ENCODE results near the gene CASZ1.

Gene CASZ1

DNA sequence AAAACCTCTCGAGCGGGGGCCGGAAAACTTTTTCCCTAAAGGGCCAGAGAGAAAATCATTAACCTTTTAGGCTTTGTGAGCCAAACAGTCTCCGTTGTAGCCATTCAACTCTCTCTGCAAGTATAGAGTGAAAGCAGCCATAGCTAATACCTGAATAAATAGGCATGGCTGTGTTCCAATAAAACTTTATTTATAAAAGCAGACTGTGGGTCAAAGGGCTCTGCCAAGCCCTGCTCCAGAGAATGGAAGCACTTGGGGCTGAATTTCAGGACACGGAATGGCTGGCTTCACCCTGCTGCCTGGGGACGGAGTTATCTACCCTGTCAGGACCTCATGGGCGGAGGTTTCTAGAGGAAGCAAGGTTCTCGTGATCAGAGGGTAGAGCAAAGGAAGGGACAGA is 92.7 kb downstream of the CASZ1 start:
- no peak for DNase-seq

GRCh38 chr1:10701145-10701544 is 95.3 kb downstream of the CASZ1 start:
- DNase-seq, result peak; percentile 44

DNA sequence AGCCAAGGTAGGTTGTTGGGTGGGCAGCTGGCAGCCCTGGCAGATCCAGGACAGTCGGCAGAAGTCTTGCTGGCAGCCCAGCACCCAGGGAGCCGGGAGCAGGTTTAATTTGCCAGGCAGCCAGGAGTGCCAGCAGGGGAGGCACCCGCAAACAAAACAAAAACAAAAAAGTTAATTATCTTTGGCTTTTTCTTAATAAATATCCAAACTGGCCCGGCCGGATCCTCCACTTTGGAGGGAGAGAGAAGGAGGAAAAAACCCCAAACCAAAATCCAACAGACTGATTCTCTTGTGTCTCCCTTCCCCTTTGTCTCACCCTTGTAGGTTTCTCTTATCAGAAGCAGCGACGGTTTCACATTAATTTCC is 97.0 kb downstream of the CASZ1 start:
- DNase-seq, result no peak

GRCh38 chr1:10698726-10699469 is 97.5 kb downstream of the CASZ1 start:
- no peak for DNase-seq

- DNase-seq, result no peak
These were observed 98.8 kb downstream of the CASZ1 start for GRCh38 chr1:10697621-10698160.

DNA sequence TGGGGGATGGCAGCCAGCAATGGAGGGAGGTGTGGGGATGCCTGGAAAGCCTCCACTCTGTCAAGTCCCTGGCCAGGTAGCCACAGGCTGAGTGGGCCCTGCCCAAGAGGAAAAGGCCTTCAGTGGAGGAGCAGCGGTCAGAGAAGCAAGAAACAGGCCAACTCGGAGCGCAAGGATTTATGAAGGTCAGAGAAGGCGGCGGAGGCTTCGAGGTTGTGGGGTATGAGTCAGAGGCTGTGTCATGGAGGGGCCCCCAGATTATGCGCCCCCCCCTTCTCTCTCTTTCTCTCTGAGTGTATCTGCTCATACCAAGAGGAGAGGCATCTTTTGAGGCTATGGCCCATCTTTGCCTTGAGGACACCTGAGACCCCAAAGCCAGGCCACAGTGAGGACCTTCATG is 99.5 kb downstream of the CASZ1 start:
- DNase-seq, result no peak

DNA sequence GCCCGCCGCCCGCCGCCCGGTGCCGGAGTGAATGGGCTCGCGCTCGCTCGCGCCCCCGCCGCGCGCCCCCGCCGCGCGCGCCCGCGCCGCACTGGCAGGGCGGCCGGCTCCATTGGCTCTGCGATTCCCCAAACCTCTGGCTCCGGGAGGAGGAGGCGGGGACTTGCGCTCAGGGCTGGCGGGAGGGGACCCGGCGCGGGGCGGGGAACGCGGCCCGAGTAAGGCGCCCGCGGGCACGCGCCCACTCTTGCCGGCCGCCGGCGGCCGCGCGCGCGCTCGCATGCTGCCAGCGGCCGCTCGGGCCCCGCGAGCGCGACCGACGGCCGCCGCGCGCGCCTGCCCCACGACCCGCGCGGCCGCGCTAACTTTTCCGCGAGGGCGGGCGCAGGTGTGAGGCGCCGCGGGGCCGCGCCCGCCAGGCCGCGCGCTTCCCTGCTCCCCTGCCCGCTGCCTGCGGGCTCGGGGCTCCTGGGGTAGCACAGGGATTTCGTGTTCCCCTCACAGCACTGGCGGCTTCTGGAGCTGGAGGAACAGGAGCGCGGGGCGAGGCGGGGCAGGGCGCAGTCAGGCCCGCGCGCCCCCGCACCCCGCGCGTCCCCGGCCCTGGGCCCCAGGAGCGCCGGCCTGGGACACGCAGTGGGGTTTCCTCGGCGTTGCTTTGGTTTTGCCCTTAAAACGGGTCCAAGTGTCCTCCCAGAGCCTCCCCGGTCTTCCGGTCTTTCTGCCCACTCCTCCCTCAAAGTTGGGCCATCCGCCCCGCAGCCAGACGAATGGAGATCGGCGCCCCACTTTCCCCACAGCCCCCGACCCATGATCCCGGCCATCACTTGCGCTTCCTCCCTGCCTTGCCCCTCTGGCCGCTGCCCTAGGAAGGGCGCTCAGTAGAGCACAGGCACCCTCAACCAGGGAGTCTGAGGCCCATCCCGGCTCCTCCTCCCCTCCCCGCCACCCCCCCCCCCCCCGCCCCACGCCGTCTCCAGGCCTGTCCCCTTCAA is 101.5 kb downstream of the CASZ1 start:
- peak; percentile 91 for DNase-seq

DNA sequence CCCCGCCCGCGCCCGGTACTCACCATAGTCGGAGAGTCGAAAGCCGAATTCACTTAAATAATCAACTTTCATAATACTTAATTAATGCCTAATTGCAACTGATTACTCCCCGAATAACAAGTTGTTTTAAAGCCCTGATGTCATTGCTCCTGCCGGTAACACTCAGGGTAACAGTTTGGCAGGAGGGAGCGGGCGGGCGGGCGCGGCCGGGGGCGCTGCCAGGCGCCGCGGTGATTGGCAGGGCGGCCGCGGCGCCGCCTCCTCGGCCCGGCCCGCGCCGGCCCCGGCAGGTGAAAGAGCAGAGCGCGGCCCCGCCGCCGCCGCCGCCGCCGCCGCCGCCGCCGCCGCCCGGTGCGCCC is 102.2 kb downstream of the CASZ1 start:
- no peak for DNase-seq

GRCh38 chr1:10693497-10694273 is 102.8 kb downstream of the CASZ1 start:
- DNase-seq, result peak; percentile 56

DNA sequence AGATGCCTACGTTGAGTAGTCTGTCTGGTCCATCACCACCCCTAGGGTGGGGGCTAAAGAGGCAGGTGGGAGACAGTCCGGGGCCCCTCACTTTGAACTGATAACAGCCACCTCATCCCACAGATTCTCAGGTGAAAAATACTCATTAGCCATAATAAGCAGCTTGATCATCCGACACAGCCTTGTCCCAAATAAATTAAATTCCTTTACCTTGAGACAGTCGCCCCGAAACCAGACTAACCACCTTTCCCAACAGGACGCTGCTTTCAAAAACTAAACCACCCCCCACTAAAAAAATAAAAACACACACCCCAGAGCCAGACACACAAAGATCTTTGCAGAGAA is 103.3 kb downstream of the CASZ1 start:
- no peak for DNase-seq

DNA sequence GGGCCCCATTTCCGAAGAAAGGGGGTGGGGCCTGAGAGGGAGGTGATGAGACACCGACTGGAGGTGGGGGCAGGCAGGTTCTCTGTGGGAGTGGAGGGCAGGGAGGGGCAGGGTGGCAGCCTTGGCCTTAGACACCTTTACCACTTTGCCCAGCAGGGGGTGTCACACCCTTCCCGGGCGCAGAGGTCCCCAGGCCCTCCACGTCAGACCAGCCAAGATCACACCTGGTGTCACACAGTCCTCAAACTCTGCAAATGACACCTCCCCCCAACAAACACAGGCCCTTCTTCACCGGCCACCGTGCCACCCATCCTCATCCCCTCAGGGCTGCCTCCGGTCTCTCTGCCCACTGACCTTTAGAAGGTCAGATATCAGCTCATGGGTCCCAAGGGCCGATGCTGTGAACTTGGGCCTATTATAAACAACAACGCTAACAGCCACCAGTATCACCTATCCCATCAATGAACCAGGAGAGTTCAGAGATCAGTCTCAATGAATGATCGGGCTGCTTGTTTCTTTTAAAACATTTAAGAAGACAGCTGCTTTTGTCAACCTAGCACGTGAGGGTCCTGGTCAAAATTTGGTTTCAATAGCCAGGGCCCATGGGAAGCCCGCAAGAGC is 103.9 kb downstream of the CASZ1 start:
- DNase-seq, result no peak

DNA sequence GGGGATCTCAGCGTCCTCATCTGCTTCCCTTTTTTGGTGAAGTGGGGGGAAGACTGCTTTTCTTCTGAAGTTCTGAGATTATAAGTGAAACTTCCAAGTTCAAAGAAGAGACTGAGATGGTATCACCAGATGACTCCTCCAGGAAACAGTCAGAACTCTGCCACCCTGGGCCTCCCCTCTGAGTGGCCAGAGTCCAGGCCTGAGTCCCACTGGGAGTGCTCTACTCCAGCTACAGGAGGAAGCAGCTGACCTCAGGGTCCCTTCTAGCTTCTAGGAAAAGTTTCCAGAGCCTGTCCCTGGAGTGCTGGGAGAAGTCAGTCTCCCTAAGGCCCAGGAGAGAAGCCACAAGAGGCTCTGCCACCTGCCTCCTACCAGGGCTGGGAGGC is 104.7 kb downstream of the CASZ1 start:
- no peak for DNase-seq

DNA sequence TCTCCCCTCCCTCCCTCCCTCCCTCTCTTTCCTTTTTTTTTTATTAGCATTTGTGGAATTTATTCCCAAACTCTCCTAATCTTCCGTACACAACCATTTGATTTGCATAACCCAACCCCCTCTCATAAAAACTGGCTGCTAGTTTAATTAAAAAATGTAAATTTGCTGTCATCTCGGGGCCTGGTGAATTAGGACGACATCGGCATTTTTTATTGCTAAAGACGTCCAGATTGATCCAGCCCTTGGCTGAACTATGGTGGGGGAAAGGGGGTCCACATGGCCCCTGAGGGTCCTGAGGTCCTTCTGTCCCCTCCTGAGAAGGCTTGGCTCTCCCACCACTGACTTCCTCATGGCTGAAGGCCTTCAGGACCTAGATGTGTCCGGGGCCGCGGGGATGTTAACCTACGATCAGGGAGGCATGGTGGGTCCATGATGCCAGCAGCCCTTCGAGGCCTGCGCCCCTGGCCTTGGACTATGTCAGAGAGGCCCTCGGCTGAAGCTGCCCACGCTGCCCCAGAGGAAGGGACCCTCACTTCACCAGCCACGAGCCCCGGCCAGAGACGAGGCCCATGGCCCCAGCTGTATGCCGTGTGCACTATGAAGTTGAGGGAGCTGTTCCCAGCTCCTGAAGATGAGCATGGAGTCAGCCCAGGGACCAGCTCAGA is 105.2 kb downstream of the CASZ1 start:
- no peak for DNase-seq

DNA sequence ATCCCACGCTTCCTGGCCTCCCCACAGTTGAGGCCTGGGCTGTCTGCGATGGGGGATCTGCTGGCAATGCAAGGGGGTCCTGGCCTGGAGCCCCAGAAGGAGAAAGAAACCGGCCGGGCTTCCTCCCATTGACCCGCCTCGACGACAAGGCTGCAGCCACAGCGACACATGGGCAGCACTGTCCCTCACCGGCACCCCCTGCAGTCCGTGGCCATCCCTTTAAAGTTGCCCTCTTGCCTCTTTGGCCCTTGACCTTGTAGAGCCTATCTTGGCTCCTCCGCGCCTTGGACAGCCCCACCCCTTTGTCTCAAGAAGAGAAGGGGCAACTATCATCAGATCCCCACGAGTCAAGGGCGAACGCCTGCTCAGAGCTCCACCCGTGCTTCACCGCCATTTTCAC is 106.0 kb downstream of the CASZ1 start:
- no peak for DNase-seq

DNA sequence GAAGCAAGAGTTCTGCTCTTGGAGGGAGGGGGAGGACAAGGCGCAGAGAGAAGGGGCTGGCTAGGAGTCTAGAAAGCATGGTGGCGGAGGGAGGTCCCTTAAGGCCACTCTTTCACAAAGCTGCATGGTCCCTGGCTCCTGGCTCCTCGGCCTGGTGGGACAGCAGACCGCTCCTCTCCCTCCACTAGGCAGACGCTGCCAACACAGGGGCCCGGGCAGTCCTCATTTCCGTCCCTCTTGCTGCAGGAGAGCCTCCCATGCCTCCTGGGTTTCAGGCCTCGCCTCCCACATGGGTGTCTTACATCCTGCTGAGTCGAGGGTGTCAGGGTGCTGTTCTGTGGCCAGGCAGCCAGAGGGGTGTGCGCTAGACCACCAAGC is 108.0 kb downstream of the CASZ1 start:
- DNase-seq, result no peak

DNA sequence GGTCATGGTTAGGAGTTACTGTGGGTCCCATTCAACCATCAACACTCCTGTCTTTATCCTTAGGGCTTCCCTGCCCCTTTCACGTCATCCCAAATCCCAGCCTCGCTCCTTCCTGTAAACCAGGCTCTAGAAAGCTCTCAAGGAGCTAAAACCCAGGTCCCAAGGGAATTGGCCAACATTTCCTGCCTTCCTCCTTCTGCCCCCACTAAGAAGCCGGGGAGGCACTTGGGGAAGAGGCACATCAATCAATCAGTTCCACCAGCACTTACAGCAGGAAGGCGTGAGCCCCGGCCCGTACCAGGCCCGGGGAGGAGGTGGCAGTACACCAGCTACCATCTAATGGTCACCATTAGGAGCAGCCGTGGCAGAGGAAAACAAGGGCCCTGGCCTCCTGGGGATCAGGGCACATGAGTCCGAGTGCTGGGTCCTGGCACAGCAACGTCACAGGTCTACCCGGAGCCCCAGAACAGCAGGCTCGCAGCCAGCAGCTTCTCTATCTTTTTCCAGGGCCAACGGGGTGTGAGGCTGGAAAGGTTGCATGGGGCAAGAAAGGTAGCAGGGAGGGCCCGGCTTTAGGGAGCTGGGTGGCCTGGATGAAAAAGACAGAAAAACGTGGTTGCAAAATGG is 108.6 kb downstream of the CASZ1 start:
- no peak for DNase-seq

DNA sequence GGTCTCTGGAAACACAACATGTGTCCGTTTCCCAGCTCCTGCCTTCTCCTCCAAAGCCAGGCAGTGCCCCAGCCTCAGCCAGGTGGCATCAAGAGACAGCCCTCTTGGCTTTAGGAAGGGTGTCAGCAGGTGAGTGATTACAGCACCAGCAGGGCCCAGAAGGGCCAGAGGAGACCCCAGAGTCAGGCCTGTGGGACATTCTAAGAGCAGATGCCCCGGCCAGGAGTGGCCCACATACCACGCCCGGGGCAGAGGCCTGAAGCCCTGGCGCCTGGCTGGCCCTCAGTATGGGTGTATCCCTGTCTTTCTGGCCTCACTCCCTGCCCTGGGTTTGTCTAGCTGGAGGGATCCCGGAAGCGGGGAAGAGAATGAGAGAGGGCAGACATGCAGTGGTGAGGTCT is 109.2 kb downstream of the CASZ1 start:
- DNase-seq, result no peak

GRCh38 chr1:10686404-10687040 is 109.9 kb downstream of the CASZ1 start:
- no peak for DNase-seq

GRCh38 chr1:10685808-10686403 is 110.5 kb downstream of the CASZ1 start:
- DNase-seq, result no peak

- no peak for DNase-seq
These were observed 111.1 kb downstream of the CASZ1 start for GRCh38 chr1:10685196-10685807.

All from NCI-H345 (cell line).